Peyer's patch (tissue), 4 donors: ENCODE data around the gene TXNRD2.

Experiments
- POLR2A ChIP-seq, 2 donors: fragments of 450-650 bp; IDR thresholded peaks; one replicate each; pipeline ENCODE4 v1.5.1; 2017; ENCODE audit warnings: antibody characterized with exemption in 2 of 2, mild to moderate bottlenecking in 2 of 2, moderate library complexity in 2 of 2
- TF ChIP-seq, protein P1 (sequence below), 6 experiments: fragments of 450-650 bp in 4 of 6; fragments of 200-600 bp in 2 of 6; sonication (generic) in 1 of 6; IDR thresholded peaks; one replicate each; pipeline ENCODE4 v1.5.1; 2017 to 2019; ENCODE audit warnings: antibody characterized with exemption in 6 of 6, mild to moderate bottlenecking in 3 of 6, moderate library complexity in 1 of 6

DNA sequence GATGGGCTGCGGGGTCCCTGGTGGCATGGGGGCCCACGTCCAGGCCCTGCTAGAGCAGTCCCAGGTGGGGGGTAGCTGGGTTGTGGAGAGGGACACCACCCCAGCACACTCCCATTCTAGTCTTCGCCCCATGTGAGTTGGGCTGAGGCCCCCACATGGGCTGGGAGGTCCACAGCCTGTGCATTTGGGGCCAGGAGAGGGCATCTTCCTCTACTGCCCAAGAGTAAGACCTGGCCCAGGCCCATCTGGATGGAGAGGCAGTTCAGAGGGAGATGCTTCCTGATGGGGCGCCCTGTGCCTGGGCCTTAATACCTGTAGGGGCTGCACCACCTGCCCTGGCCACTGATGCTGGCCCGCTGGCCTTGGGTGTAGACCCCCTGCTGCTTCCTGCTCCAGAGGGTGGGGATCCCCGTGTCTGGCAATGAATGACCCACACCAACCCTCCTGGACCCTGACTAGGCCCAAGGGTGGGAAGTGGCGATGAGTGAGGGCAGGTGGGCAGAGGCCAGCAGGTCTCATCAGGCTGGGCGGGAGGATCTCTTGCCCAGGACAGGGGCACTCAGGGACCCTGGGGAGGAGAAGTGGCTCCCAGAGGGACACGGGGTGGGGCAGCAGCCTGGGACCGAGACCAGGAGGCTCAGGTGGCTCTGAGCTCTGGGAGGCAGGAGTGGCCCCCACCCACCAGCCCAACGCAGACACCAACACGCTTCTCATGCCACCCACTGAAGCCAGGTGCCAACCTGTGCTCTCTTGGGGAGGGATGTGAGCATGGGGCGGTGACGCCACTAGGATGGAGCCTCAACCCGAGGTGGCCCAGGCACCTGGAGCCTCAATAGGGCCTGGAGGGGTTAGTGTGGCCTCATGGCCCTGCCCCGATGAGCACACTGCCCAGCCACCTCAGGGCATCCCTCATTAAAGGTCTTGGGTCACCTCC is 69.5 kb downstream of the TXNRD2 start:
- TF ChIP-seq, protein P1, sequence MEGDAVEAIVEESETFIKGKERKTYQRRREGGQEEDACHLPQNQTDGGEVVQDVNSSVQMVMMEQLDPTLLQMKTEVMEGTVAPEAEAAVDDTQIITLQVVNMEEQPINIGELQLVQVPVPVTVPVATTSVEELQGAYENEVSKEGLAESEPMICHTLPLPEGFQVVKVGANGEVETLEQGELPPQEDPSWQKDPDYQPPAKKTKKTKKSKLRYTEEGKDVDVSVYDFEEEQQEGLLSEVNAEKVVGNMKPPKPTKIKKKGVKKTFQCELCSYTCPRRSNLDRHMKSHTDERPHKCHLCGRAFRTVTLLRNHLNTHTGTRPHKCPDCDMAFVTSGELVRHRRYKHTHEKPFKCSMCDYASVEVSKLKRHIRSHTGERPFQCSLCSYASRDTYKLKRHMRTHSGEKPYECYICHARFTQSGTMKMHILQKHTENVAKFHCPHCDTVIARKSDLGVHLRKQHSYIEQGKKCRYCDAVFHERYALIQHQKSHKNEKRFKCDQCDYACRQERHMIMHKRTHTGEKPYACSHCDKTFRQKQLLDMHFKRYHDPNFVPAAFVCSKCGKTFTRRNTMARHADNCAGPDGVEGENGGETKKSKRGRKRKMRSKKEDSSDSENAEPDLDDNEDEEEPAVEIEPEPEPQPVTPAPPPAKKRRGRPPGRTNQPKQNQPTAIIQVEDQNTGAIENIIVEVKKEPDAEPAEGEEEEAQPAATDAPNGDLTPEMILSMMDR (IDR thresholded peaks at IDR 0.05): no peak
- no peak for TF ChIP-seq POLR2A (IDR thresholded peaks at IDR 0.05)
